ENCODE results near the gene DLGAP1.

Gene DLGAP1

DNA sequence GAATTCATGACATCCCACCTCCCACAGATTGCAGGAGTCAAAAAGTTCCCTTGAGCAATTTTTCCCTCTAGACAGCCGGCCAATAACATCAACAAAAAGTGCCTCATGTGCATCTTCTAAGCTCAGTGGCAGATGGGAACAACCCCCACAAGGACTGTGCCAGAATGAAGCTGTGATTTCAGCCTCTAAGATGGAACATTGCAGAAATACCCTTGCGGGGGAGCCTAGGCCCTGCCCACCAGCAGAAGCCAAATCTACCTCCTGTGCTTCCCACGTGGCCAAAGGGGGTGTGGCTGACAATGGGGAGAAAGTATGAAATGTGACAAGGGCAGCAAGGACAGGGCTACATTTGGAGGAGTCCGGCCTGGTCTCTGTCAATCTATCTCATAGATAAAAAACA is 522.8 kb downstream of the DLGAP1 start:
- peak; percentile 49 for DNase-seq (ENCODE audit: low read depth)

- DNase-seq (ENCODE audit: low read depth), result peak; percentile 69
Measured at GRCh38 chr18:3931542-3932112, 523.5 kb downstream of the DLGAP1 start.

DNA sequence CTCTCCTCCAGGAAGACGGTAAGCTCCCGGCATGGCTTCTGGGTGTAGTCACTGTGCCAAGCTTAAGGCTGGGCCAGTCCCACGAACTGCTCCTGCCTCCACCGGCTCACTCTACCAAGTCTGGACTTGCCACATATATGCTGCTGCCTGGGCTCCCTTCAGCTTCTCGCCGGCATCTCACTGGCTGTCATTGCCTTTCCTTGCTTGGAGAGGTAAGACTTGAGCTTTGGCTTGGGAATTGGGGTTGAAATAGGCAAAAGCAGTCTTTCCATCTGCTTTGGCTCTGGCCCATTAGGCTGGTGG is 524.1 kb downstream of the DLGAP1 start:
- no peak for DNase-seq (ENCODE audit: low read depth)

DNA sequence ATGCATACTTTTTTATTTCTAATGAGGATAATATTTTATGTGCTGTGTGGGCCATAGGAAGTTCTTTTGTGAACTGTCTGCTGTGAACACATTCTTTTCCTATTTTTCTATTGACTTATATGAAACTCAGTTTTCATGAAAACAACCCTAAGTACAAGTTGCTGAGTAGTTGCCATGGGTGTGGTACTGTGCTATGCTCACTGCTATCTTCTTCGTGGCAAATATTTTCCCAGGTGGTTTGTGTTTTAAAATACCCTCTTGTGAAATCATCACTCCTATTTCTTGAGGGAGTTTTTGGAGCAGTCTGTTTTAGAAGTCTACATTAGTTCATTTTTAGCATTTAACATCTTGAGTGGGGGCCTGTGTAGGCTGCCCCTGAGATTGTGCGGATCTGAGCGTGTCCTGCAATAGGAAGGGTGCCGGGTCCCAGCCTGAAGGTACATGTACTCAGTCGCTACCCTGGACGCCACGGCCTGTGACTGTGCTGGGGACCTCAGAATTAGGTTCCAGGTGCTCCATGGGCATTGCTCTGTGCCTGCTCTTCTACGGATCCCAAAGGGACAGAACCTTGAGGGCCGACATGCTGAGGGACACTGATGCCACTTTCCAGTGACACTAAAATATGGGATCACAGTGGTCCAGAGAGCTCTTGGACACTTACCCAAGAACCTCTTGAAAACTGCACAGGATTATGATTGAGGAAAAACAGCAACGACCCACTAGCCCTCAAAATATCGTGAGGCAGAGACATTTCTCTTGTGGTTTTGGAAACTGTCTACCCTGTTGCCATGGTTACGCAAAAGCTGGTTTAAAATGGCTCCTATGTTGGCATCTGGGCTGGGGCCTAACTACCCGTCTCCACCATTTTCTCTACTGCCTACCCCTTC is 524.7 kb downstream of the DLGAP1 start:
- no peak for DNase-seq (ENCODE audit: low read depth)

GRCh38 chr18:3924455-3924854 is 530.7 kb downstream of the DLGAP1 start:
- DNase-seq (ENCODE audit: low read depth), result no peak

GRCh38 chr18:3923750-3924149 is 531.4 kb downstream of the DLGAP1 start:
- peak; percentile 90 for DNase-seq (ENCODE audit: low read depth)

DNA sequence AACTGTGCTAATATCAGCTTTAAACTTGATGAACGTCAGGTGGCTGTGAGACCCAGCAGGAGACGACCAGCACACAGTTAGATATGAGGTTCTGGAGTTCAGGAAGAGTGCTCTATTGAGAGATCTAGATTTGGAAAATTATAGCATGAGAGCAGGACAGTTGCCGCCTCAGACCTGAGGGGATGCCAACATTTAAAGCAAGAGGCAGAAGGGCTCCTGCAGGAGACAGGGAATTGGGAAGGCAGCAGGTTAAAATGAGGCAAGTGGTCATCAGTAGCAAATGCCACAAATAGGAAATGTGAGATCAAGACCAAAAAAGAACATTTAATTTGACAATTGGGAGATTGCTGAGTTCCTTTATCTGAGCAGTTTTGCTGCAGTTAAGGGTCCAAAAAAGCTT is 533.3 kb downstream of the DLGAP1 start:
- DNase-seq (ENCODE audit: low read depth), result no peak

DNA sequence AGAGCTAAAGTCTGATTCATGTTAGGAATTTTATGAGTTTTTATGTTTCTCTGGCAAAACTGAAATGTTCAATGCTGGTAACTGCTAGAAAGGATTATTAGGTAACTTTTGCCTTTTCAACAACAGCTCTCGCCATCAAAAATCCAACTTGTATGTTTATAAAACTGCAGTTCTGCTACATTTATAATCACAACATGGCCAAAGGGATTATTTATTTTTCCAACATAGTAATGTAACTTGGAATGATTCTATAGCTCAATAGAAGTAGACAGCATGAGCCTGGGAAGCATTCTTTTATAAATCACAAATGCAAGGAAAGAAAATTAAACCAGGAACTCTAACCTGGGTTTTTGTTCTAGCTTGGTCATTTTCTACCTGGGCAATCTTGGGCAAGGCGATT is 534.3 kb downstream of the DLGAP1 start:
- no peak for DNase-seq (ENCODE audit: low read depth)

DNA sequence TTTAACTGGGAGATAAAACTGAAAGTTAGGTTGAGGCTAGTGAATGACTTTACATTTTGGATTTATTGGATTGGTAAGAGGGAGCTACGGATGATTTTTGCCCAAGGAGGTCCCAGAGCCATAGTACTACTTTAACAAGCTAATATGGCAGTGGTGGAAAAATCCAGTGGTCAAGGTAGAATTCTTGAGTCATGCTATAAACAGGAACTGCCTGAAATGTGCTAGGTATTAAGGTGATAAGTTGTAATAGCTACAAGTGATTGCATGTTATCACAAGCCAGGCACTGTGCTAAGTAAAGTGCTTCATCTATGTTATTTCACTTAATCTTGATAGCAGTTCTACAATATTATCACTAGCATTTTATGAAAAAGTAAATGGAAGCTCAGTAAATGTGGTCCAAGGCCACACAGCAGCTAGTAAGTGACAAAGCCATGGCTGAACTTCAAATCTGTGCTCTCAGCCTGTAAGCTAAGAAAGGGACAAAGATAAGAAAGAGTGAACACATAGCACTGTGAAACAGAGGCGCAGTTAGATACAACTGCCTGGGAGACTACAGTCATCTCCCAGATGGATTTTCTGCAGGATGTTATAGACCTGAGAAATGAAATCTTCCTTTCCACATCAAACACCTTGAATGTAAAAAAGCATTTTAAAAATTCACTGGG is 535.6 kb downstream of the DLGAP1 start:
- DNase-seq (ENCODE audit: low read depth), result no peak

- DNase-seq (ENCODE audit: low read depth), result no peak
Measured at GRCh38 chr18:3916082-3916481, 539.0 kb downstream of the DLGAP1 start.

DNA sequence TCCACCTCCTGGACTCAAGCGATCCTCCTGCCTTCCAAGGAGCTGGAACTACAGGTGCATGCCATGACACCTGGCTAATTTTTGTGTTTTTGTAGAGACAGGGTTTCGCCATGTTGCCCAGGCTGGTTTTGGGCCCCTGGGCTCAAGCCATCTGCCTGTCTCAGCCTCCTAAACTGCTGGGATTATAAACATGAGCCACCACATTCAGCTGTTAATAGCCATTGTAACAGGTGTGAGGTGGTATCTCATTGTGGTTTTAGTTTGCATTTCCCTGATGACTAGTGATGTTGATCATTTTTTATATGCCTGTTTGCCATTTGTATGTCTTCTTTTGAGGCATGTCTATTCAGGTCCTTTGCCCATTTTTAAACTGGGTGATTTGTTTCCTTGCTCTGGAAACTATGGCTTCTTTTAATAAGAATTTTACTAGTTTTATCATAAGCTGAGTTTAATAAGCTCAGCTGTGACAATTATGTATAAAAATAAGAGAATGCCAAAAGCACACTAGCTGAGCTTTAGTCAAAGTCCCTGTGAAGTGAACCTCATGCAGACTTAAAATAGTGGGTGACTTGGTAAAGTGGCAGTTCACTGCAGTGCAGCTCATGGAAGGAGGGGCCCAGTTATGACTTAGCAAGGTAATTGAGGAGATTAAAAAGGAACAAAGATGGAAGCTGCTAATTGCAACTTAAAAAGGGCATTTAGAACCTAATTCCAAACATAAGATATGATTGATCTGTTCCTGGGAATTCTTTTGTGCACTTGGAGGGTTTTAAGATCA is 540.1 kb downstream of the DLGAP1 start:
- no peak for DNase-seq (ENCODE audit: low read depth)

DNA sequence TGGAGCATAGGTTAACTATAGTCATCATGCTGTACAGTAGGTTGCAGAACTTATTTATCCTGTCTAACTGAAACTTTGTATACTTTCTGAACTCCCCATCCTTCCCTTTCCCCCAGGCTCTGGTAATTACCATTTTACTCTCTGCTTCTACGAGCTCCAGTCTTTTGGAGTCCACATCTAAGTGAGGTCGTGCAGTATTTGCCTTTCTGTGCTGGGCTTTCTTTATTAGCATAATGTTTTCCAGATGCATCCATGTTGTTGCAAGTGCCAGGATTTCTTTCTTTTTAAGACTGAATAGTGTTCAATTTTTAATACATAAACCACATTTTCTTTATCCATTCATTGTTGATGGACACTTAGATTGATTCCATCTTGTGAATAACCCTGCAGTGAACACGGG is 541.0 kb downstream of the DLGAP1 start:
- DNase-seq (ENCODE audit: low read depth), result no peak

GRCh38 chr18:3912705-3913104 is 542.4 kb downstream of the DLGAP1 start:
- no peak for DNase-seq (ENCODE audit: low read depth)

- no peak for DNase-seq (ENCODE audit: low read depth)
Measured at GRCh38 chr18:3911413-3911812, 543.7 kb downstream of the DLGAP1 start.

DNA sequence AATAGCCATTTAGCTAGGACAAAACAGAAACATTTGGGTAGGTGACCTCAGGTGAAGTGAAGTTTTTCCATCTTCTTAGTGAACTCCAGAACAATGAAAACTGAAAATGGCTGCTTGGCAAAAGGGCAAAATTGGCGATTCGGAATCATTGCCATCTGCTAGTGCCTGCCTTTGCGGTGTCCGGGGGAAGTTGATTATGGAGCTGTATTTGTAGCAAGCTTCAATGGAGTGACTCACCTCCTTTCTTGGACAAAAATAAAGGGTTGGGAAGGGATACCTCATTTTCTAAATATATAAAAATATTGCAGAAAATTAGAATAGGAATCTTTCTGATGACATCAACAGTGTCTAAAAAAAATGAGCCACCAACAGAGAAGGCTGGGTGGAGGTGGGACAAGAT is 544.6 kb downstream of the DLGAP1 start:
- DNase-seq (ENCODE audit: low read depth), result no peak

- no peak for DNase-seq (ENCODE audit: low read depth)
Measured at GRCh38 chr18:3907955-3908354, 547.2 kb downstream of the DLGAP1 start.

GRCh38 chr18:3906116-3906750 is 548.9 kb downstream of the DLGAP1 start:
- DNase-seq (ENCODE audit: low read depth), result peak; percentile 51

GRCh38 chr18:3903337-3903736 is 551.8 kb downstream of the DLGAP1 start:
- peak; percentile 96 for DNase-seq (ENCODE audit: low read depth)

GRCh38 chr18:3902676-3903075 is 552.4 kb downstream of the DLGAP1 start:
- DNase-seq (ENCODE audit: low read depth), result no peak

GRCh38 chr18:3901811-3902210 is 553.3 kb downstream of the DLGAP1 start:
- DNase-seq (ENCODE audit: low read depth), result no peak

DNA sequence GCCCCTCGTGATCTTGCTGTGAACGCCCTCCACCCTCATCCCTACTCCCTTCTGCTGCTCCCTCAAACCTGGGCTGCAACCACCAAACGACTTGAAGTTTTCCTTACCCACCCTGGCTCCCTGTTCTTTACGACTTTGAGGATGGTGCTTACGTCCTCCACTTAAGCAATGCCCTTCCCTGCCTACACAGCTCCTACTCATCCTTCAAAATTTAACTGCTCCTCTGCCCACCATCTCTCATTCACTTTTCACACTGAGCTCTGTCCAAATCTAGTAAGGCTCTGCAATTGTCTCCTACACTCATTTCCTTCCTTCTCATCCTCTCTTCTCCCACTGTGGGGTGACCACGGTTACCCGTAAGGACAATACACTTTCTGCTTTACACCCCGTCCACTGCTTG is 554.1 kb downstream of the DLGAP1 start:
- DNase-seq (ENCODE audit: low read depth), result no peak

GRCh38 chr18:3900327-3900726 is 554.8 kb downstream of the DLGAP1 start:
- DNase-seq (ENCODE audit: low read depth), result no peak

All from amniotic epithelial cell (primary cell).